Measurements from ENCODE around the gene YLPM1.
"Not testable (repeated sequence)": the region's sequence is repeated elsewhere in the genome, so short reads cannot be mapped to it uniquely, and the experiment has no call there.

The YLPM1 gene

GRCh38 chr14:74754899-74755298 is 8.2 kb upstream of the YLPM1 start:
- no peaks in the 10 kb centered on the region for H3K27me3 ChIP-seq (ENCODE audit: low read depth, low read length)
- H3K27ac ChIP-seq (ENCODE audit: low read length) = no peak overlapping the region

GRCh38 chr14:74756326-74756725 is 6.8 kb upstream of the YLPM1 start:
- H3K36me3 ChIP-seq (ENCODE audit: control insufficient read depth in 1 of 2, insufficient read depth in 2 of 2, low read length in 2 of 2) = no peaks in the 10 kb centered on the region
- H3K27me3 ChIP-seq (ENCODE audit: low read depth, low read length) = no peaks in the 10 kb centered on the region
- H3K4me3 ChIP-seq (ENCODE audit: low read depth in 1 of 2, low read length in 2 of 2) = no peak overlapping the region
- H3K9me3 ChIP-seq (ENCODE audit: control insufficient read depth in 1 of 2, low read length in 2 of 2) = peaks cover 0 to 4% of the 10 kb centered on the region in 2 donors
- H3K4me1 ChIP-seq (ENCODE audit: control insufficient read depth in 1 of 2, insufficient read depth in 2 of 2, low read length in 2 of 2) = no peaks in the 10 kb centered on the region
- no peak overlapping the region for H3K27ac ChIP-seq (ENCODE audit: low read length)

More at GRCh38 chr14:74754899-74755298, 8.2 kb upstream of the YLPM1 start:
- no peak overlapping the region for H3K4me3 ChIP-seq (ENCODE audit: low read depth in 1 of 2, low read length in 2 of 2)
- no peaks in the 10 kb centered on the region for H3K36me3 ChIP-seq (ENCODE audit: control insufficient read depth in 1 of 2, insufficient read depth in 2 of 2, low read length in 2 of 2)
- H3K9me3 ChIP-seq (ENCODE audit: control insufficient read depth in 1 of 2, low read length in 2 of 2) = peaks cover 0 to 4% of the 10 kb centered on the region in 2 donors
- H3K4me1 ChIP-seq (ENCODE audit: control insufficient read depth in 1 of 2, insufficient read depth in 2 of 2, low read length in 2 of 2) = no peaks in the 10 kb centered on the region

GRCh38 chr14:74758505-74758904 is 4.6 kb upstream of the YLPM1 start:
- H3K4me1 ChIP-seq (ENCODE audit: control insufficient read depth in 1 of 2, insufficient read depth in 2 of 2, low read length in 2 of 2); H3K9me3 ChIP-seq (ENCODE audit: control insufficient read depth in 1 of 2, low read length in 2 of 2); H3K27me3 ChIP-seq (ENCODE audit: low read depth, low read length); H3K27ac ChIP-seq (ENCODE audit: low read length); H3K36me3 ChIP-seq (ENCODE audit: control insufficient read depth in 1 of 2, insufficient read depth in 2 of 2, low read length in 2 of 2); H3K4me3 ChIP-seq (ENCODE audit: low read depth in 1 of 2, low read length in 2 of 2): not testable (repeated sequence)

GRCh38 chr14:74763803-74764531 is 851 bp downstream of the YLPM1 start:
- Histone ChIP-seq H3K9me3 (ENCODE audit: control insufficient read depth in 1 of 2, low read length in 2 of 2) (no peaks in the 10 kb centered on the region), H3K27me3 (ENCODE audit: low read depth, low read length) (no peaks in the 10 kb centered on the region), H3K27ac (ENCODE audit: low read length) (peak overlapping the region; percentile 67), H3K4me3 (ENCODE audit: low read depth in 1 of 2, low read length in 2 of 2) (peak overlapping the region; percentile 76 to 81), H3K36me3 (ENCODE audit: control insufficient read depth in 1 of 2, insufficient read depth in 2 of 2, low read length in 2 of 2) (no peaks in the 10 kb centered on the region), H3K4me1 (ENCODE audit: control insufficient read depth in 1 of 2, insufficient read depth in 2 of 2, low read length in 2 of 2) (peaks cover 6 to 41% of the 10 kb centered on the region in 2 donors)

- no peaks in the 10 kb centered on the region for H3K36me3 ChIP-seq (ENCODE audit: control insufficient read depth in 1 of 2, insufficient read depth in 2 of 2, low read length in 2 of 2)
- H3K27me3 ChIP-seq (ENCODE audit: low read depth, low read length) = no peaks in the 10 kb centered on the region
- peaks cover 6 to 41% of the 10 kb centered on the region in 2 donors for H3K4me1 ChIP-seq (ENCODE audit: control insufficient read depth in 1 of 2, insufficient read depth in 2 of 2, low read length in 2 of 2)
- H3K4me3 ChIP-seq (ENCODE audit: low read depth in 1 of 2, low read length in 2 of 2) = peak overlapping the region; percentile 76 to 81
- H3K9me3 ChIP-seq (ENCODE audit: control insufficient read depth in 1 of 2, low read length in 2 of 2) = no peaks in the 10 kb centered on the region
- no peak overlapping the region for H3K27ac ChIP-seq (ENCODE audit: low read length)
Observed at GRCh38 chr14:74765721-74766120, 2.6 kb downstream of the YLPM1 start.

- H3K9me3 ChIP-seq (ENCODE audit: control insufficient read depth in 1 of 2, low read length in 2 of 2) = no peaks in the 10 kb centered on the region
- H3K27me3 ChIP-seq (ENCODE audit: low read depth, low read length) = no peaks in the 10 kb centered on the region
- no peak overlapping the region for H3K4me3 ChIP-seq (ENCODE audit: low read depth in 1 of 2, low read length in 2 of 2)
- no peak overlapping the region for H3K27ac ChIP-seq (ENCODE audit: low read length)
- H3K36me3 ChIP-seq (ENCODE audit: control insufficient read depth in 1 of 2, insufficient read depth in 2 of 2, low read length in 2 of 2) = no peaks in the 10 kb centered on the region
- peaks cover 0 to 12% of the 10 kb centered on the region in 2 donors for H3K4me1 ChIP-seq (ENCODE audit: control insufficient read depth in 1 of 2, insufficient read depth in 2 of 2, low read length in 2 of 2)
Observed at GRCh38 chr14:74771399-74771798, 8.3 kb downstream of the YLPM1 start.

GRCh38 chr14:74784634-74785033 is 21.5 kb downstream of the YLPM1 start:
- Histone ChIP-seq H3K4me1 (ENCODE audit: control insufficient read depth in 1 of 2, insufficient read depth in 2 of 2, low read length in 2 of 2) (no peaks in the 10 kb centered on the region), H3K27me3 (ENCODE audit: low read depth, low read length) (no peaks in the 10 kb centered on the region), H3K36me3 (ENCODE audit: control insufficient read depth in 1 of 2, insufficient read depth in 2 of 2, low read length in 2 of 2) (peaks cover 47 to 53% of the 10 kb centered on the region in 2 donors), H3K27ac (ENCODE audit: low read length) (no peak overlapping the region), H3K4me3 (ENCODE audit: low read depth in 1 of 2, low read length in 2 of 2) (no peak overlapping the region), H3K9me3 (ENCODE audit: control insufficient read depth in 1 of 2, low read length in 2 of 2) (no peaks in the 10 kb centered on the region)

GRCh38 chr14:74785056-74785613 is 22.0 kb downstream of the YLPM1 start:
- no peaks in the 10 kb centered on the region for H3K9me3 ChIP-seq (ENCODE audit: control insufficient read depth in 1 of 2, low read length in 2 of 2)
- H3K36me3 ChIP-seq (ENCODE audit: control insufficient read depth in 1 of 2, insufficient read depth in 2 of 2, low read length in 2 of 2) = peaks cover 42 to 53% of the 10 kb centered on the region in 2 donors
- H3K4me1 ChIP-seq (ENCODE audit: control insufficient read depth in 1 of 2, insufficient read depth in 2 of 2, low read length in 2 of 2) = no peaks in the 10 kb centered on the region
- H3K4me3 ChIP-seq (ENCODE audit: low read depth in 1 of 2, low read length in 2 of 2) = no peak overlapping the region
- H3K27me3 ChIP-seq (ENCODE audit: low read depth, low read length) = no peaks in the 10 kb centered on the region
- H3K27ac ChIP-seq (ENCODE audit: low read length) = no peak overlapping the region

- Histone ChIP-seq H3K27ac (ENCODE audit: low read length) (no peak overlapping the region), H3K4me1 (ENCODE audit: control insufficient read depth in 1 of 2, insufficient read depth in 2 of 2, low read length in 2 of 2) (no peaks in the 10 kb centered on the region), H3K36me3 (ENCODE audit: control insufficient read depth in 1 of 2, insufficient read depth in 2 of 2, low read length in 2 of 2) (peaks cover 28 to 37% of the 10 kb centered on the region in 2 donors), H3K27me3 (ENCODE audit: low read depth, low read length) (no peaks in the 10 kb centered on the region), H3K9me3 (ENCODE audit: control insufficient read depth in 1 of 2, low read length in 2 of 2) (no peaks in the 10 kb centered on the region), H3K4me3 (ENCODE audit: low read depth in 1 of 2, low read length in 2 of 2) (no peak overlapping the region)
Observed at GRCh38 chr14:74786796-74787315, 23.7 kb downstream of the YLPM1 start.

GRCh38 chr14:74792249-74793039 is 29.3 kb downstream of the YLPM1 start:
- H3K4me3 ChIP-seq (ENCODE audit: low read depth in 1 of 2, low read length in 2 of 2) = no peak overlapping the region
- peaks cover 4 to 20% of the 10 kb centered on the region in 2 donors for H3K4me1 ChIP-seq (ENCODE audit: control insufficient read depth in 1 of 2, insufficient read depth in 2 of 2, low read length in 2 of 2)
- no peak overlapping the region for H3K27ac ChIP-seq (ENCODE audit: low read length)
- no peaks in the 10 kb centered on the region for H3K9me3 ChIP-seq (ENCODE audit: control insufficient read depth in 1 of 2, low read length in 2 of 2)
- H3K36me3 ChIP-seq (ENCODE audit: control insufficient read depth in 1 of 2, insufficient read depth in 2 of 2, low read length in 2 of 2) = peaks cover 6 to 11% of the 10 kb centered on the region in 2 donors
- no peaks in the 10 kb centered on the region for H3K27me3 ChIP-seq (ENCODE audit: low read depth, low read length)

- Histone ChIP-seq H3K9me3 (ENCODE audit: control insufficient read depth in 1 of 2, low read length in 2 of 2) (no peaks in the 10 kb centered on the region), H3K4me3 (ENCODE audit: low read depth in 1 of 2, low read length in 2 of 2) (no peak overlapping the region), H3K36me3 (ENCODE audit: control insufficient read depth in 1 of 2, insufficient read depth in 2 of 2, low read length in 2 of 2) (peaks cover 5 to 22% of the 10 kb centered on the region in 2 donors), H3K27me3 (ENCODE audit: low read depth, low read length) (no peaks in the 10 kb centered on the region), H3K4me1 (ENCODE audit: control insufficient read depth in 1 of 2, insufficient read depth in 2 of 2, low read length in 2 of 2) (peaks cover 4 to 20% of the 10 kb centered on the region in 2 donors), H3K27ac (ENCODE audit: low read length) (no peak overlapping the region)
Observed at GRCh38 chr14:74793506-74794155, 30.5 kb downstream of the YLPM1 start.
